AG09319 (cell line): ENCODE measurements around the gene RPTOR.

Experiments used
- DNase-seq: peaks from one replicate; pipeline ENCODE4 v3.0.0-alpha.2; 2010; ENCODE audit warnings: low read depth; ENCODE audit errors: extremely low read depth
- TF ChIP-seq, protein P1 (sequence below): IDR thresholded peaks from 2 replicates; pipeline ENCODE4 v1.5.1; 2011; ENCODE audit warnings: low read depth, mild to moderate bottlenecking, inconsistent platforms, low read length, moderate library complexity

RPTOR gene

DNA sequence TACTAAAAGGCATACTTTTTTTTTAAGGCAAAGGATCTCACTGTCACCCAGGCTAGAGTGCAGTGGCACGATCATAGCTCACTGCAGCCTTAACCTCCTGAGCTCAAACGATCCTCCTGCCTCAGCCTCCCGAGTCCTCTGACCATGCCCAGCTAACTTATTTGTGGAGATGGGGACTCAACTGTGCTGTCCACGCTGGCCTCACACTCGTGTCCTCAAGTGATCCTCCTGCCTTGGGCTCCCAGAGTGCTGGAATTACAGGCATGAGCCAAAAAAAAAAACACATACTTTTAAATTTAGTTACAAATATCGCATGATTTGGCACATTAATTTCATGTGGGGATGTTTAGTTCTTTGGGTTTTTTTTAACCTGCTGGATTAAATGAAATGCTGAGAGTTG is 239.3 kb downstream of the RPTOR start:
- DNase-seq: no peak
- TF ChIP-seq, protein P1, sequence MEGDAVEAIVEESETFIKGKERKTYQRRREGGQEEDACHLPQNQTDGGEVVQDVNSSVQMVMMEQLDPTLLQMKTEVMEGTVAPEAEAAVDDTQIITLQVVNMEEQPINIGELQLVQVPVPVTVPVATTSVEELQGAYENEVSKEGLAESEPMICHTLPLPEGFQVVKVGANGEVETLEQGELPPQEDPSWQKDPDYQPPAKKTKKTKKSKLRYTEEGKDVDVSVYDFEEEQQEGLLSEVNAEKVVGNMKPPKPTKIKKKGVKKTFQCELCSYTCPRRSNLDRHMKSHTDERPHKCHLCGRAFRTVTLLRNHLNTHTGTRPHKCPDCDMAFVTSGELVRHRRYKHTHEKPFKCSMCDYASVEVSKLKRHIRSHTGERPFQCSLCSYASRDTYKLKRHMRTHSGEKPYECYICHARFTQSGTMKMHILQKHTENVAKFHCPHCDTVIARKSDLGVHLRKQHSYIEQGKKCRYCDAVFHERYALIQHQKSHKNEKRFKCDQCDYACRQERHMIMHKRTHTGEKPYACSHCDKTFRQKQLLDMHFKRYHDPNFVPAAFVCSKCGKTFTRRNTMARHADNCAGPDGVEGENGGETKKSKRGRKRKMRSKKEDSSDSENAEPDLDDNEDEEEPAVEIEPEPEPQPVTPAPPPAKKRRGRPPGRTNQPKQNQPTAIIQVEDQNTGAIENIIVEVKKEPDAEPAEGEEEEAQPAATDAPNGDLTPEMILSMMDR: no peak

DNA sequence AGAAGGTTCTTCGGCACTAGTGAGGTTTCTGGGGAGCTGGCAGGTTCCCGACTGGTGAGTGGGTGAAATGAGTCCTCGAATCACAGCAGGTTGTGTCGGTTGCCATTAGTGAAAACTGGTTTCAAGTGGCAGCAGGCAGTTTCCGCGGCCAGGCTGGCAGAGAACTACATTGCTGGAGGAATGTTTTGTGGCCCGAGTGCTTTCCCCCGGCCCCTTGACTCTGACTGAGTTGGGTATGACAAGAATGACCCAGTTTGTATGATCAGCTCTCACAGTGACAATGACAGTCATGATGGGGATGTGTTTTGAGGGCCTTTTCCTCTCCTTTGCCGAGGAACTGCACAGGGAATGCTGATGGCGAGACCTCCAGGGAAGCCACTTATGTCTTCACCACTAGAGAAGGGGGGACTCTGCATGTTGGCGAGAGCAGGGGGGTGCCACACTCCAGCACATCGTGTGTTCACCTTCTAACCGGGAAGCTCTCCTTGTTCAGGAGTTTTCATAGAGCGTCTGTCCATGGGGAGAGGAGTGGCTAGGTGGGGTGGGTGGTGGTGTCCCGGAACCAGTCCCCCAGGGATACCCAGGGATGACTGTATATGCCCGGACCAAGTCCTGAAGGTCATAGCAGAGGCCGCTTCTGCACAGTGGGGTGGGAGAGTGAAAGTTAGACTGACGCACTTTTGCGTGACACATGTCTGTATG is 241.0 kb downstream of the RPTOR start:
- TF ChIP-seq, protein P1: no peak
- no peak for DNase-seq

DNA sequence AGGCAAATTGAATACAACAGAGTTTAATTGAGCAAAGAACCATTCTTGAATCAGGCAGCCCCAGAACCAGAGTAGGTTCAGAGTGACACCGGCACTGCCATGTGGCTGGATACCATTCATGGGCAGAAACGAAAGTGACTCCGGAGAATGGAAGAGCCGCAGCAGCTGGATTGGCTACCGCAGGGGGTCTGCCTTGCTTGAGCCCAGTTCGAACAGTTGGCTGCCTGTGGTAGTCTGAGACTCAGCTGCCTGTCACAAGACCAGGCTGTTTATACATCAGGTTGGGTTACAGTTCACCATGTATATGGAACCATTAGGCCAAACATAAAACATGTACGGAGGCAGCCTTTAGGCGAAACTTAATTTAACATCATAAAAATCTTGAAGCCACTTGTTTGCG is 241.8 kb downstream of the RPTOR start:
- no peak for DNase-seq
- TF ChIP-seq, protein P1: no peak

- no peak for DNase-seq
- TF ChIP-seq, protein P1: no peak
Observed at GRCh38 chr17:80786887-80787286, 242.2 kb downstream of the RPTOR start.

GRCh38 chr17:80787881-80788280 is 243.2 kb downstream of the RPTOR start:
- TF ChIP-seq, protein P1: no peak
- no peak for DNase-seq

DNA sequence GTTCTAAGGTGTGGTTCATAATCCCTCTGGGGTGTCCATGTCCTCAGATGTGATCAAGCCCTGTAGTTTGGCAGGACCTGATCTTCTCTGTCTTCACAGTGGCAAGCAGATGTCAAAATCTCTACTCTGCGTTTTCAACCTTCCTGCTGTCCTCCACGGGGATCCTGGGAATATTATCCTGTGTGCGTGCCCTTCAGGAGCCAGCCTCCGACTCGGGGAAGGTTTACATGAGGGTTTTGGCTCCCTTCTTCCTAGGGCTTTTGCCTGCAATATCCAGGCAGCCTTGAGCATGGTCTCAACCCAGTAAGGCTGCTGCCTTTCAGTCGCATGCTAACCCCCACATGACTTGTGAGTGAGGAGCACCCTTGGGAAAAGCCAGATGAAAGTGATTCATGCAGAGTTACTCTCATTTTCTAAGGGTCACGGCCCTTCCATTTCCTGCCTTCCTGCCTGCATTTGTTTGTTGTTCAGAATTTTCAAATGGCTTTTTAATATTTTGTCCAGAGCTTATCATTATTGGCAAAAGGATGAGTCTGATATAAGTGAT is 244.8 kb downstream of the RPTOR start:
- DNase-seq: peak; percentile 85
- TF ChIP-seq, protein P1: no peak

- TF ChIP-seq, protein P1: no peak
- no peak for DNase-seq
Observed at GRCh38 chr17:80790021-80790765, 245.6 kb downstream of the RPTOR start.
